LNCAP (cell line): ENCODE measurements around the gene AKAP1.

Experiments
- CTCF ChIP-seq: fragments of 450-650 bp; IDR thresholded peaks from 2 replicates; pipeline ENCODE4 v1.5.1; 2017; ENCODE audit warnings: mild to moderate bottlenecking

Gene AKAP1

GRCh38 chr17:57096472-57097202, 11.6 kb downstream of the AKAP1 start:
- TF ChIP-seq CTCF = no peak

- no peak for TF ChIP-seq CTCF
Observed at GRCh38 chr17:57097832-57098421, 12.9 kb downstream of the AKAP1 start.

- no peak for TF ChIP-seq CTCF
Observed at GRCh38 chr17:57099165-57099564, 14.1 kb downstream of the AKAP1 start.

GRCh38 chr17:57102122-57102521, 17.1 kb downstream of the AKAP1 start:
- no peak for TF ChIP-seq CTCF

GRCh38 chr17:57104461-57105175, 19.6 kb downstream of the AKAP1 start:
- no peak for TF ChIP-seq CTCF

- no peak for TF ChIP-seq CTCF
Observed at GRCh38 chr17:57105591-57105990, 20.5 kb downstream of the AKAP1 start.

- peak; percentile 51; the same call in 1 of the 2 replicates for TF ChIP-seq CTCF
Observed at GRCh38 chr17:57106107-57106835, 21.2 kb downstream of the AKAP1 start.
